OCI-LY1 (cell line): ENCODE data around the gene DOK7.

Experiments
- H2AFZ ChIP-seq: fragments of 200-600 bp; sonication (generic), shearing (Covaris generic); 2 replicates; pipeline ENCODE4 v1.6.0; 2014; ENCODE audit warnings: antibody characterized with exemption, mild to moderate bottlenecking, low read length
- H3F3A ChIP-seq: fragments of 200-600 bp; sonication (generic), shearing (Covaris generic); 2 replicates; pipeline ENCODE4 v1.6.0; 2014; ENCODE audit warnings: mild to moderate bottlenecking, antibody characterized with exemption, low read length, moderate library complexity; ENCODE audit not compliant: insufficient read depth
- H3K27ac ChIP-seq: fragments of 200-600 bp; sonication (generic); 2 replicates; pipeline ENCODE4 v1.5.1; 2014; ENCODE audit warnings: low read length, mixed run types, mild to moderate bottlenecking, low read depth; ENCODE audit not compliant: poor library complexity, severe bottlenecking
- H3K27me3 ChIP-seq: fragments of 200-600 bp; sonication (generic); 2 replicates; pipeline ENCODE4 v1.6.0; 2014; ENCODE audit warnings: antibody characterized with exemption, mild to moderate bottlenecking, low read length, moderate library complexity; ENCODE audit not compliant: insufficient read depth
- H3K36me3 ChIP-seq: fragments of 200-600 bp; sonication (generic); 2 replicates; pipeline ENCODE4 v1.6.1; 2014; ENCODE audit warnings: mild to moderate bottlenecking, antibody characterized with exemption, low read length, moderate library complexity, mixed read lengths; ENCODE audit not compliant: insufficient read depth
- H3K4me1 ChIP-seq: fragments of 200-600 bp; sonication (generic); 2 replicates; pipeline ENCODE4 v1.5.1; 2014; ENCODE audit warnings: mild to moderate bottlenecking, low read length, moderate library complexity; ENCODE audit not compliant: insufficient read depth, severe bottlenecking
- H3K4me2 ChIP-seq: fragments of 200-600 bp; sonication (generic), shearing (Covaris generic); 2 replicates; pipeline ENCODE4 v1.6.1; 2014; ENCODE audit warnings: low read length
- H3K4me3 ChIP-seq: fragments of 200-600 bp; sonication (generic); 2 replicates; pipeline ENCODE4 v1.5.1; 2014; ENCODE audit warnings: low read length, low read depth, mild to moderate bottlenecking, mixed read lengths; ENCODE audit not compliant: poor library complexity, severe bottlenecking
- H3K79me2 ChIP-seq: fragments of 200-600 bp; shearing (Covaris generic); 2 replicates; pipeline ENCODE4 v1.6.1; 2016; ENCODE audit warnings: mixed run types, low read length, mixed read lengths; ENCODE audit not compliant: insufficient read depth
- H3K9ac ChIP-seq: fragments of 200-600 bp; sonication (generic), shearing (Covaris generic); 2 replicates; pipeline ENCODE4 v1.6.1; 2014; ENCODE audit warnings: mild to moderate bottlenecking, low read length, mixed read lengths
- H3K9me2 ChIP-seq: fragments of 200-600 bp; sonication (generic), shearing (Covaris generic); 2 replicates; pipeline ENCODE4 v1.6.1; 2014; ENCODE audit warnings: low read depth, mild to moderate bottlenecking, low read length, mixed read lengths
- H3K9me3 ChIP-seq: fragments of 200-600 bp; shearing (Covaris generic); 2 replicates; pipeline ENCODE4 v1.6.1; 2014; ENCODE audit warnings: low read length, mixed read lengths
- H4K20me1 ChIP-seq: fragments of 200-600 bp; sonication (generic), shearing (Covaris generic); 2 replicates; pipeline ENCODE4 v1.6.0; 2016; ENCODE audit warnings: mild to moderate bottlenecking, low read length; ENCODE audit not compliant: insufficient read depth
- CTCF ChIP-seq: fragments of 200-600 bp; sonication (generic), shearing (Covaris generic); IDR thresholded peaks from 2 replicates; pipeline ENCODE4 v1.5.1; 2017; ENCODE audit warnings: mild to moderate bottlenecking, antibody characterized with exemption, low read length, moderate library complexity, mixed read lengths
- EZH2 ChIP-seq: fragments of 200-600 bp; sonication (generic), shearing (Covaris generic); IDR thresholded peaks from 2 replicates; pipeline ENCODE4 v1.8.0; 2017; ENCODE audit warnings: borderline replicate concordance, mixed run types, mild to moderate bottlenecking, antibody characterized with exemption, low read length, moderate library complexity, mixed read lengths

DOK7 gene

GRCh38 chr4:3422241-3422801 lies 40.8 kb upstream of the DOK7 start:
- no peak overlapping the region for H3K27ac ChIP-seq
- H2AFZ ChIP-seq, result no peak overlapping the region
- H4K20me1 ChIP-seq, result no peaks in the 10 kb centered on the region
- H3K9me3 ChIP-seq, result no peaks in the 10 kb centered on the region
- H3K9me2 ChIP-seq, result no peaks in the 10 kb centered on the region
- H3K4me2 ChIP-seq, result no peak overlapping the region
- H3F3A ChIP-seq, result no peaks in the 10 kb centered on the region
- TF ChIP-seq CTCF, result no peak
- TF ChIP-seq EZH2, result no peak
- no peak overlapping the region for H3K4me3 ChIP-seq
- H3K9ac ChIP-seq, result no peak overlapping the region
- no peaks in the 10 kb centered on the region for H3K79me2 ChIP-seq
- no peaks in the 10 kb centered on the region for H3K27me3 ChIP-seq
- no peaks in the 10 kb centered on the region for H3K36me3 ChIP-seq
- H3K4me1 ChIP-seq, result no peaks in the 10 kb centered on the region

DNA sequence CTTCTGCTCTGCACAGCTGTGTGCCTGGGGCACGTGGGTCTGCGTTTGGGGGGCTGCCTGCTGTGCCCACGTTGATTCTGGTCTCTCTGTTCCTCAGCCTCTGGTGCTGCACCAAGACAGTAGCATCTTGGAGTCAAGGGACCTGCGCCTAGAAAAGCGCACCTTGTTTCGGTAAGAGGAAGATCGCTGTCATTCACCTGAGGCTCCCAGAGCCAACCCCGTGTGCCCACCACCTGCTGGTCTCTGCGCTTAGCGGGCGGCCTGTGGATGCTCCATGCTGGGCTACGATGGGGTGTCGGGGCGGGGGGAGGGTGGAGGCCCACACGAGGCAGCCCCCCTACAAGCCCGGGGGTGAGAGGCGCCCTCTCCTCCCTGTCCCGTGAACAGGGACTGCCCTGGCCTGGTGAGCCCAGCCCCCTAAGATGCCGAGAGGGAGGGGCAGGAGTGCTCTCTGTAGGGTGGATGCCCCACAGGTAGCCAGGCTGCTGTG lies 40.3 kb upstream of the DOK7 start:
- Histone ChIP-seq H3K4me3 (no peak overlapping the region), H2AFZ (no peak overlapping the region), H3K27ac (no peak overlapping the region), H4K20me1 (no peaks in the 10 kb centered on the region), H3K79me2 (no peaks in the 10 kb centered on the region), H3K9ac (no peak overlapping the region), H3K4me1 (no peaks in the 10 kb centered on the region), H3F3A (no peaks in the 10 kb centered on the region), H3K9me3 (no peaks in the 10 kb centered on the region), H3K9me2 (no peaks in the 10 kb centered on the region), H3K27me3 (no peaks in the 10 kb centered on the region), H3K4me2 (no peak overlapping the region), H3K36me3 (no peaks in the 10 kb centered on the region)
- no peak for TF ChIP-seq CTCF
- no peak for TF ChIP-seq EZH2

- H3K36me3 ChIP-seq, result no peaks in the 10 kb centered on the region
- no peak overlapping the region for H3K4me3 ChIP-seq
- H2AFZ ChIP-seq, result no peak overlapping the region
- no peaks in the 10 kb centered on the region for H3K9me3 ChIP-seq
- no peaks in the 10 kb centered on the region for H3K9me2 ChIP-seq
- no peaks in the 10 kb centered on the region for H3F3A ChIP-seq
- no peak overlapping the region for H3K27ac ChIP-seq
- no peaks in the 10 kb centered on the region for H4K20me1 ChIP-seq
- no peak overlapping the region for H3K4me2 ChIP-seq
- TF ChIP-seq CTCF (no peak), EZH2 (no peak)
- H3K79me2 ChIP-seq, result no peaks in the 10 kb centered on the region
- H3K9ac ChIP-seq, result no peak overlapping the region
- H3K27me3 ChIP-seq, result no peaks in the 10 kb centered on the region
- no peaks in the 10 kb centered on the region for H3K4me1 ChIP-seq
Measured at GRCh38 chr4:3423406-3423805, 39.7 kb upstream of the DOK7 start.
